Measurements from ENCODE around the gene CCDC148. TPM values are rescaled to one million over a fixed set of nuclear protein-coding genes. Genes with fewer than 3 reads are reported as not detected.

CCDC148 gene
- total RNA-seq, 2 donors from 2014 or later: 2.7 to 5.0 TPM

DNA sequence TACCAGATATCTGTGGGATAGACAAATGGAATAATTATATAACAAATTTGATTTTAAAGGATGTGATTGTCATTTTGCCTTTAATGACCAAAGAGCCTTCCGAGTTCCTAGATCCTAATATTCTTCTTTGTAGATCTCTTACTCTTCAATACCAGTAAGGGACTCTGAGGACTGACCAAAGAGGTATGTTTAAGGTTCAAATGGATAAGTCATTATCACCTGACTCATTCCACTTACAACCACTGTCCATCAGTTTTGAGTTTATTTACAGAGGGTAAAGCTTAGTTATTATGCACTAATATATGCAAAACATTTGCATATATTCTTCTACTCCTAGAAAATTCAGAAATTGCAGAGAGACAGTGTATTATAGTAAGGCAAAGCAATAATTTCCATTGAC lies 62.7 kb downstream of the CCDC148 start:
- WGBS, 2 experiments (ENCODE audit: insufficient coverage in 1 of 2, insufficient read length in 1 of 2): no CpG with 5 or more reads among the region's 1 CpG
- Histone ChIP-seq H3K4me3 (ENCODE audit: low read length) (no peak overlapping the region), H3K9ac (ENCODE audit: extremely low read depth, low read length, poor library complexity, severe bottlenecking) (no peak overlapping the region), H3K27ac (ENCODE audit: low read depth, low read length) (no peak overlapping the region), H3K27me3 (ENCODE audit: control insufficient read depth, insufficient read depth, low read length, poor library complexity, severe bottlenecking) (no peaks in the 10 kb centered on the region), H3K4me1 (ENCODE audit: control insufficient read depth, insufficient read depth, low read length) (no peaks in the 10 kb centered on the region), H3K36me3 (ENCODE audit: control insufficient read depth, insufficient read depth, low read length) (no peaks in the 10 kb centered on the region), H3K9me3 (ENCODE audit: control insufficient read depth, low read length) (no peaks in the 10 kb centered on the region)
- Mint-ChIP-seq H3K36me3 (ENCODE audit: low read depth) (no peaks in the 10 kb centered on the region), H3K27ac (no peak overlapping the region), H3K9me3 (no peaks in the 10 kb centered on the region), H3K27me3 (ENCODE audit: insufficient read depth) (no peaks in the 10 kb centered on the region), H3K4me1 (no peaks in the 10 kb centered on the region), H3K4me3 (no peak overlapping the region)
- no peak for DNase-seq
- TF ChIP-seq, protein P1, sequence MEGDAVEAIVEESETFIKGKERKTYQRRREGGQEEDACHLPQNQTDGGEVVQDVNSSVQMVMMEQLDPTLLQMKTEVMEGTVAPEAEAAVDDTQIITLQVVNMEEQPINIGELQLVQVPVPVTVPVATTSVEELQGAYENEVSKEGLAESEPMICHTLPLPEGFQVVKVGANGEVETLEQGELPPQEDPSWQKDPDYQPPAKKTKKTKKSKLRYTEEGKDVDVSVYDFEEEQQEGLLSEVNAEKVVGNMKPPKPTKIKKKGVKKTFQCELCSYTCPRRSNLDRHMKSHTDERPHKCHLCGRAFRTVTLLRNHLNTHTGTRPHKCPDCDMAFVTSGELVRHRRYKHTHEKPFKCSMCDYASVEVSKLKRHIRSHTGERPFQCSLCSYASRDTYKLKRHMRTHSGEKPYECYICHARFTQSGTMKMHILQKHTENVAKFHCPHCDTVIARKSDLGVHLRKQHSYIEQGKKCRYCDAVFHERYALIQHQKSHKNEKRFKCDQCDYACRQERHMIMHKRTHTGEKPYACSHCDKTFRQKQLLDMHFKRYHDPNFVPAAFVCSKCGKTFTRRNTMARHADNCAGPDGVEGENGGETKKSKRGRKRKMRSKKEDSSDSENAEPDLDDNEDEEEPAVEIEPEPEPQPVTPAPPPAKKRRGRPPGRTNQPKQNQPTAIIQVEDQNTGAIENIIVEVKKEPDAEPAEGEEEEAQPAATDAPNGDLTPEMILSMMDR (conservative IDR thresholded peaks at IDR 0.05): no peak

DNA sequence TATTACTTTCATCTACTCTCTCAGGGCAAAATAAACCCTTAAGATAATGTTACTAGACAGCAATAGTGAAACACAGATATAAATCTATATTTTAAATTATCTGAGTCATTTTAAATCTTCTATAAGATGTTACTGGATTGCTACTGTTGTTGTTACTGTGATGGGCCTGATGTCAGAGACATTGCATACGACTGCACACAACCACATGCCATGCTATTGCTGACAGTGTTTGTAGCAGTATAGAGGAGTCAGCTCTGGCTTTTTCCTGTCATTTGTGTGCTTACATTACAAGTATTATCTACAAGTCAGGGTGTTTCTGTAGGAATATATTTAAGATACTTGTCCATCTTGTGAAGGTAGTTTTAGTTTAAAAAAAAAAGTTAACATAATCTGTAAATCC lies 63.9 kb downstream of the CCDC148 start:
- DNase-seq: no peak
- H3K36me3 Mint-ChIP-seq (ENCODE audit: low read depth): no peaks in the 10 kb centered on the region
- Histone ChIP-seq H3K9me3 (ENCODE audit: control insufficient read depth, low read length) (no peaks in the 10 kb centered on the region), H3K27me3 (ENCODE audit: control insufficient read depth, insufficient read depth, low read length, poor library complexity, severe bottlenecking) (no peaks in the 10 kb centered on the region), H3K36me3 (ENCODE audit: control insufficient read depth, insufficient read depth, low read length) (no peaks in the 10 kb centered on the region), H3K4me1 (ENCODE audit: control insufficient read depth, insufficient read depth, low read length) (no peaks in the 10 kb centered on the region), H3K4me3 (ENCODE audit: low read length) (no peak overlapping the region), H3K27ac (ENCODE audit: low read depth, low read length) (no peak overlapping the region), H3K9ac (ENCODE audit: extremely low read depth, low read length, poor library complexity, severe bottlenecking) (no peak overlapping the region)
- H3K4me3 Mint-ChIP-seq: no peak overlapping the region
- no peaks in the 10 kb centered on the region for H3K9me3 Mint-ChIP-seq
- TF ChIP-seq, protein P1 (conservative IDR thresholded peaks at IDR 0.05): no peak
- H3K27ac Mint-ChIP-seq: no peak overlapping the region
- no peaks in the 10 kb centered on the region for H3K4me1 Mint-ChIP-seq
- H3K27me3 Mint-ChIP-seq (ENCODE audit: insufficient read depth): no peaks in the 10 kb centered on the region
- WGBS, 2 experiments (ENCODE audit: insufficient coverage in 1 of 2, insufficient read length in 1 of 2): 100% methylated on average over 1 of the region's 1 CpG; no CpG with 5 or more reads in 1 of the 2 experiments

DNA sequence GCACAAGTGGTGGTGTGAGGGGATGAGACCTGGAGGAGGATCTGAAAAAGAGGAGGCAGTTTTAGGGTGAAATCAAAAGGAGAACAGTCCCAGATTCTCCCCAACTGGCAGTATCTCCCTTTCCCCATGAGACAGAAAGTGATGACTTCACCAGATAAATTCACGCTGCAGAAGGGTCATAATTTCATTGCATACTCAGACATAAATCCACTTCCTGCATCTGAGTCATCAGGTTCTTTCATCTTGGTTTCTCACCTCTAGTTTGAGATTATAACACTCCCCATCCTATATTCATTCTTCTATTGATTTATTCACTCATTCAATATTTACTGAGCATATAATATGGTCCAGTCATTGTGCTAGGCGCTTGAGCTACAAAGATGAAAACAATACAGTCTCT lies 64.7 kb downstream of the CCDC148 start:
- Histone ChIP-seq H3K4me1 (ENCODE audit: control insufficient read depth, insufficient read depth, low read length) (no peaks in the 10 kb centered on the region), H3K27ac (ENCODE audit: low read depth, low read length) (no peak overlapping the region), H3K4me3 (ENCODE audit: low read length) (no peak overlapping the region), H3K9me3 (ENCODE audit: control insufficient read depth, low read length) (no peaks in the 10 kb centered on the region), H3K27me3 (ENCODE audit: control insufficient read depth, insufficient read depth, low read length, poor library complexity, severe bottlenecking) (no peaks in the 10 kb centered on the region), H3K36me3 (ENCODE audit: control insufficient read depth, insufficient read depth, low read length) (no peaks in the 10 kb centered on the region), H3K9ac (ENCODE audit: extremely low read depth, low read length, poor library complexity, severe bottlenecking) (no peak overlapping the region)
- TF ChIP-seq, protein P1 (conservative IDR thresholded peaks at IDR 0.05): no peak
- WGBS, 2 experiments (ENCODE audit: insufficient coverage in 1 of 2, insufficient read length in 1 of 2): 75 to 96% methylated on average over 1 to 2 of the region's 2 CpGs
- DNase-seq: no peak
- no peaks in the 10 kb centered on the region for H3K27me3 Mint-ChIP-seq (ENCODE audit: insufficient read depth)
- no peaks in the 10 kb centered on the region for H3K36me3 Mint-ChIP-seq (ENCODE audit: low read depth)
- H3K9me3 Mint-ChIP-seq: no peaks in the 10 kb centered on the region
- no peak overlapping the region for H3K27ac Mint-ChIP-seq
- H3K4me1 Mint-ChIP-seq: no peaks in the 10 kb centered on the region
- no peak overlapping the region for H3K4me3 Mint-ChIP-seq

All from endodermal cell (in vitro differentiated cells).